Left ventricle myocardium superior (tissue), 1 donor: ENCODE measurements around the gene NEDD8. TPM values are rescaled to one million over a fixed set of nuclear protein-coding genes. Genes with fewer than 3 reads are reported as not detected.

Source experiments
- ATAC-seq: fragments of 200-7000 bp; cut with Tn5 transposase; one replicate; pipeline ENCODE4 v1.9.1; 2020; ENCODE audit warnings: mild to moderate bottlenecking, moderate library complexity
- DNase-seq: peaks from one replicate; pipeline ENCODE4 v3.0.0-alpha.2; 2020
- intact Hi-C: fragments of 100-400 bp; cut with micrococcal nuclease; formaldehyde crosslinking; loops from one replicate; pipeline ENCODE4 v1.11.0; 2022
- total RNA-seq: library from RNA; stranded (reverse); fragmentation: NEBNext Ultra II Directional; extraction: Animal tissue kit (Norgen Biotek cat#: 25700); gene quantifications from one replicate; pipeline ENCODE4 v1.2.1, GENCODE V29; 2021
- donor health status: DM: no; HTN: yes; CAD: no; lungs with severe emphysema.

NEDD8 gene
- total RNA-seq, 1 donor from 2014 or later: 225 TPM

GRCh38 chr14:24266344-24267244, 34.4 kb upstream of the NEDD8 start:
- ATAC-seq (no peak), DNase-seq (no peak)
- intact Hi-C loops: no loop called here

- intact Hi-C loops: no loop called here
- DNase-seq: no peak
- no peak for ATAC-seq
Observed at GRCh38 chr14:24264298-24264697, 32.1 kb upstream of the NEDD8 start.

- intact Hi-C loops: no loop called here
- no peak for DNase-seq
- ATAC-seq: no peak
Observed at GRCh38 chr14:24263848-24264247, 31.7 kb upstream of the NEDD8 start.

- ATAC-seq: no peak
- DNase-seq: no peak
- intact Hi-C loops: no loop called here
Observed at GRCh38 chr14:24262821-24263733, 30.9 kb upstream of the NEDD8 start, which contains the start of gene TGM1. Gene TGM1, minus strand, starts transcription at chr14:24263177. Its CDS starts 825 bp downstream, at chr14:24262352.

- intact Hi-C loops: no loop called here
- DNase-seq (no peak), ATAC-seq (no peak)
Observed at GRCh38 chr14:24261969-24262327, 29.8 kb upstream of the NEDD8 start.

- no peak for ATAC-seq
- no peak for DNase-seq
- intact Hi-C loops: no loop called here
Observed at GRCh38 chr14:24261256-24261968, 29.2 kb upstream of the NEDD8 start.

- intact Hi-C loops: no loop called here
- DNase-seq (no peak), ATAC-seq (no peak)
Observed at GRCh38 chr14:24260780-24261157, 28.6 kb upstream of the NEDD8 start.

GRCh38 chr14:24260026-24260779, 28.0 kb upstream of the NEDD8 start:
- ATAC-seq: no peak
- intact Hi-C loops: no loop called here
- DNase-seq: no peak

- DNase-seq (no peak), ATAC-seq (no peak)
- intact Hi-C loops: no loop called here
Observed at GRCh38 chr14:24259282-24260025, 27.3 kb upstream of the NEDD8 start.

GRCh38 chr14:24258548-24259265, 26.5 kb upstream of the NEDD8 start:
- DNase-seq (no peak), ATAC-seq (no peak)
- intact Hi-C loops: no loop called here

GRCh38 chr14:24258119-24258518, 26.0 kb upstream of the NEDD8 start:
- ATAC-seq: no peak
- intact Hi-C loops: no loop called here
- no peak for DNase-seq

- intact Hi-C loops: no loop called here
- no peak for ATAC-seq
- no peak for DNase-seq
Observed at GRCh38 chr14:24256960-24257359, 24.8 kb upstream of the NEDD8 start.

GRCh38 chr14:24255931-24256711, 24.0 kb upstream of the NEDD8 start:
- no peak for DNase-seq
- intact Hi-C loops: no loop called here
- ATAC-seq: no peak

GRCh38 chr14:24255438-24255837, 23.3 kb upstream of the NEDD8 start:
- intact Hi-C loops: no loop called here
- no peak for ATAC-seq
- no peak for DNase-seq

- DNase-seq (no peak), ATAC-seq (no peak)
- intact Hi-C loops: no loop called here
Observed at GRCh38 chr14:24254630-24255392, 22.6 kb upstream of the NEDD8 start.

- DNase-seq: no peak
- intact Hi-C loops: no loop called here
- ATAC-seq: no peak
Observed at GRCh38 chr14:24253936-24254335, 21.8 kb upstream of the NEDD8 start.
